SK-N-SH (cell line): ENCODE data around the gene ADCK1. TPM values are rescaled to one million over a fixed set of nuclear protein-coding genes. Genes with fewer than 3 reads are reported as not detected.

ENCODE experiments used
- CTCF ChIA-PET: fragments of 300-600, 350-600 bp; formaldehyde crosslinking; extraction: SDS; loops from one replicate; lab custom pipeline; 2021; lab: Yijun Ruan, JAX
- POLR2A ChIA-PET: fragments of 350-600 bp; sonication (Branson Sonifier 250); formaldehyde crosslinking; extraction: SDS; loops from one replicate; lab custom pipeline; 2020; ENCODE audit warnings: antibody characterized with exemption, inconsistent platforms; lab: Yijun Ruan, JAX
- DNase-seq: peaks from one replicate; pipeline ENCODE4 v3.0.0; 2012
- H2AFZ ChIP-seq: fragments of 200-600 bp; sonication (generic); 2 replicates; pipeline ENCODE4 v1.8.1; 2016; ENCODE audit warnings: antibody characterized with exemption, mild to moderate bottlenecking, low read depth
- H3F3A ChIP-seq: fragments of 200-600 bp; sonication (generic); replicated peaks from 2 replicates; pipeline ENCODE3; 2016; ENCODE audit warnings: antibody characterized with exemption, mild to moderate bottlenecking; ENCODE audit not compliant: insufficient read depth
- H3K27ac ChIP-seq, 2 experiments: fragments of 200-500 bp in 1 of 2; fragments of 200-600 bp in 1 of 2; sonication (Bioruptor generic) in 1 of 2; sonication (generic), shearing (Covaris generic) in 1 of 2; 2 replicates each; pipeline versions ENCODE4 v1.5.1 to v1.6.1; 2014 to 2016; ENCODE audit warnings: low read depth in 2 of 2, inconsistent platforms in 1 of 2, low read length in 1 of 2, mild to moderate bottlenecking in 1 of 2, mixed read lengths in 1 of 2
- H3K27me3 ChIP-seq: fragments of 200-600 bp; sonication (generic), shearing (Covaris generic); 2 replicates; pipeline ENCODE4 v1.6.1; 2016; ENCODE audit warnings: mixed run types; ENCODE audit not compliant: insufficient read depth
- H3K36me3 ChIP-seq, 2 experiments: fragments of 200-500 bp in 1 of 2; fragments of 200-600 bp in 1 of 2; sonication (Bioruptor generic) in 1 of 2; sonication (generic) in 1 of 2; replicated peaks in 1 of 2; 2 replicates each; pipeline versions ENCODE3 to v1.5.1; 2014 to 2016; ENCODE audit warnings: low read length in 1 of 2, mild to moderate bottlenecking in 1 of 2; ENCODE audit not compliant: insufficient read depth in 2 of 2, control insufficient read depth in 1 of 2
- H3K4me1 ChIP-seq, 2 experiments: fragments of 200-500 bp in 1 of 2; fragments of 200-600 bp in 1 of 2; sonication (Bioruptor generic) in 1 of 2; sonication (generic), shearing (Covaris generic) in 1 of 2; 2 replicates each; pipeline versions ENCODE4 v1.5.1 to v1.6.1; 2014 to 2016; ENCODE audit warnings: low read depth in 1 of 2, low read length in 1 of 2, mixed run types in 1 of 2; ENCODE audit not compliant: insufficient read depth in 2 of 2, control insufficient read depth in 1 of 2
- H3K4me2 ChIP-seq: fragments of 200-600 bp; sonication (generic), shearing (Covaris generic); 2 replicates; pipeline ENCODE4 v1.6.1; 2017; ENCODE audit warnings: mixed run types
- H3K4me3 ChIP-seq, 2 experiments: fragments of 200-500 bp in 1 of 2; fragments of 200-600 bp in 1 of 2; sonication (Bioruptor generic) in 1 of 2; sonication (generic), shearing (Covaris generic) in 1 of 2; 2 replicates each; pipeline versions ENCODE4 v1.5.1 to v1.8.1; 2014 to 2016; ENCODE audit warnings: low read depth in 2 of 2, inconsistent platforms in 1 of 2, low read length in 1 of 2, mild to moderate bottlenecking in 1 of 2, mixed read lengths in 1 of 2, moderate library complexity in 1 of 2
- H3K79me2 ChIP-seq: fragments of 200-600 bp; sonication (generic); 2 replicates; pipeline ENCODE4 v1.8.1; 2017; ENCODE audit warnings: mild to moderate bottlenecking; ENCODE audit not compliant: insufficient read depth
- H3K9ac ChIP-seq: fragments of 200-600 bp; sonication (generic); 2 replicates; pipeline ENCODE4 v1.6.1; 2017; ENCODE audit warnings: mixed run types
- H3K9me2 ChIP-seq: fragments of 200-600 bp; sonication (generic); 2 replicates; pipeline ENCODE4 v1.6.1; 2017; ENCODE audit warnings: mixed run types
- H3K9me3 ChIP-seq: fragments of 200-600 bp; sonication (generic); 2 replicates; pipeline ENCODE4 v1.6.1; 2017; ENCODE audit warnings: mixed run types, mild to moderate bottlenecking, moderate library complexity
- H4K20me1 ChIP-seq: fragments of 200-600 bp; sonication (generic); 2 replicates; pipeline ENCODE4 v1.6.1; 2017; ENCODE audit warnings: mild to moderate bottlenecking, mixed run types; ENCODE audit not compliant: insufficient read depth
- CHD2 ChIP-seq: fragments of 150-350 bp; IDR thresholded peaks from 2 replicates; pipeline ENCODE4 v1.6.1; 2018; ENCODE audit warnings: low read length; ENCODE audit not compliant: partially characterized antibody
- FOSL2 ChIP-seq: IDR thresholded peaks from 2 replicates; pipeline ENCODE4 v1.4.0; 2012; ENCODE audit warnings: low read depth, mild to moderate bottlenecking, moderate library complexity, borderline replicate concordance
- FOXJ3 ChIP-seq: sonication (generic); formaldehyde crosslinking; IDR thresholded peaks from 2 replicates; pipeline ENCODE4 v1.5.1; 2020; ENCODE audit warnings: mild to moderate bottlenecking, missing genetic modification reagents
- GABPA ChIP-seq: IDR thresholded peaks from 2 replicates; pipeline ENCODE4 v1.4.0; 2012; ENCODE audit warnings: low read depth, mild to moderate bottlenecking
- GATA2 ChIP-seq: sonication (generic); formaldehyde crosslinking; IDR thresholded peaks from 2 replicates; pipeline ENCODE4 v1.5.0; 2020; ENCODE audit warnings: mild to moderate bottlenecking, missing genetic modification reagents
- RCOR1 ChIP-seq: fragments of 150-350 bp; IDR thresholded peaks from 2 replicates; pipeline ENCODE4 v1.6.1; 2017; ENCODE audit warnings: antibody characterized with exemption, low read length
- RFX5 ChIP-seq: IDR thresholded peaks from 2 replicates; pipeline ENCODE4 v1.6.1; 2012; ENCODE audit warnings: mild to moderate bottlenecking, improper control_type of control experiment, low read length
- SMC3 ChIP-seq: IDR thresholded peaks from 2 replicates; pipeline ENCODE4 v1.6.1; 2012; ENCODE audit warnings: low read depth, low read length, improper control_type of control experiment
- TAF1 ChIP-seq: IDR thresholded peaks from 2 replicates; pipeline ENCODE4 v1.6.1; 2012; ENCODE audit warnings: low read depth, mild to moderate bottlenecking, low read length, moderate library complexity, borderline replicate concordance
- TEAD4 ChIP-seq: IDR thresholded peaks from 2 replicates; pipeline ENCODE4 v1.4.0; 2012; ENCODE audit warnings: mild to moderate bottlenecking, borderline replicate concordance; ENCODE audit not compliant: insufficient read depth
- WGBS: methylation state at CpG from one replicate; pipeline ENCODE4 v1.1.6; 2017; ENCODE audit warnings: low lambda C conversion rate; 5-methylcytosine and 5-hydroxymethylcytosine counted together
- polyA plus RNA-seq, 3 experiments: library from polyadenylated mRNA; depleted of rRNA; stranded (reverse); fragments of >200 nt; gene quantifications; 2 replicates each; pipeline ENCODE4 v1.2.3, GENCODE V29; 2012
- TF ChIP-seq, protein P1 (sequence below): IDR thresholded peaks from 2 replicates; pipeline ENCODE4 v1.4.0; 2012; ENCODE audit warnings: low read depth
- TF ChIP-seq, protein P2 (sequence below): IDR thresholded peaks from 2 replicates; pipeline ENCODE4 v1.6.1; 2012; ENCODE audit warnings: mild to moderate bottlenecking, low read depth, low read length, moderate library complexity
- TF ChIP-seq, protein P3 (sequence below): fragments of 150-350 bp; IDR thresholded peaks from 2 replicates; pipeline ENCODE4 v1.6.1; 2016; ENCODE audit warnings: mild to moderate bottlenecking, low read depth, low read length
- TF ChIP-seq, protein P4 (sequence below): IDR thresholded peaks from 2 replicates; pipeline ENCODE4; 2012
- TF ChIP-seq, protein P5 (sequence below): IDR thresholded peaks from 2 replicates; pipeline ENCODE4 v1.4.0; 2012; ENCODE audit warnings: low read depth, borderline replicate concordance
- TF ChIP-seq, protein P6 (sequence below): fragments of 150-350 bp; IDR thresholded peaks from 2 replicates; pipeline ENCODE4 v1.6.1; 2017; ENCODE audit warnings: antibody characterized with exemption, low read length, low read depth, borderline replicate concordance

ADCK1 gene
- polyA plus RNA-seq, 1 of the 3 experiments (the other 2 are of a cell fraction) = 11.4 TPM

DNA sequence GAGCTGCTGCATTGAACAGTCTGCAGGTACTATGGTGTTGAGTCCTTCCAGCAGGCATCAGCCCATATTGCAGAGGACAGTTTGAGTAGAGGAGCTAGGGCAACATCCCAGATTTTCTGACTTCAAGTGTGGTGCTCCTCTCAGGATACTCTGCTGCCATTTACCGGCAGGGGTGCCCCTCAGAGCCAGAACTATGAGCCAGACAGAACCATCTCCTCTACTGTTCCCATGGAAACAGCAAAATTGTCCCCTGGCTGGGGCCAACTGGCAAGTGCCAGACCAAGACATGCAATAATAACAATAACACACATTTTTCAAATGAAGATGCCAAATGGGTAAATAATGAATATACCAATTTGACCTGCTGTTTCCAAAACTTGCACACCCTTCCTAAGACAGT lies 102.9 kb downstream of the ADCK1 start:
- Histone ChIP-seq H3K9me3 (no peaks in the 10 kb centered on the region), H3K4me2 (no peak overlapping the region), H3K27ac (no peak overlapping the region), H3K4me1 (peaks cover 0 to 8% of the 10 kb centered on the region in 2 experiments; a peak in 1 of 4 replicates), H2AFZ (no peak overlapping the region), H4K20me1 (no peaks in the 10 kb centered on the region), H3K9ac (no peak overlapping the region), H3F3A (no peaks in the 10 kb centered on the region), H3K79me2 (no peaks in the 10 kb centered on the region), H3K9me2 (no peaks in the 10 kb centered on the region), H3K4me3 (no peak overlapping the region), H3K27me3 (no peaks in the 10 kb centered on the region), H3K36me3 (no peaks in the 10 kb centered on the region)
- POLR2A ChIA-PET = no interaction called here
- CTCF ChIA-PET = no interaction called here
- DNase-seq = no peak
- WGBS = 100% methylated on average over 1 of the region's 1 CpG
- TF ChIP-seq GABPA (no peak), GATA2 (CRISPR knock-in tag) (no peak), FOXJ3 (CRISPR knock-in tag) (no peak), TEAD4 (no peak), SMC3 (no peak), TAF1 (no peak), RFX5 (no peak), FOSL2 (no peak), CHD2 (no peak), RCOR1 (no peak)
- TF ChIP-seq, protein P1, sequence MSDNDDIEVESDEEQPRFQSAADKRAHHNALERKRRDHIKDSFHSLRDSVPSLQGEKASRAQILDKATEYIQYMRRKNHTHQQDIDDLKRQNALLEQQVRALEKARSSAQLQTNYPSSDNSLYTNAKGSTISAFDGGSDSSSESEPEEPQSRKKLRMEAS = no peak
- TF ChIP-seq, protein P2, sequence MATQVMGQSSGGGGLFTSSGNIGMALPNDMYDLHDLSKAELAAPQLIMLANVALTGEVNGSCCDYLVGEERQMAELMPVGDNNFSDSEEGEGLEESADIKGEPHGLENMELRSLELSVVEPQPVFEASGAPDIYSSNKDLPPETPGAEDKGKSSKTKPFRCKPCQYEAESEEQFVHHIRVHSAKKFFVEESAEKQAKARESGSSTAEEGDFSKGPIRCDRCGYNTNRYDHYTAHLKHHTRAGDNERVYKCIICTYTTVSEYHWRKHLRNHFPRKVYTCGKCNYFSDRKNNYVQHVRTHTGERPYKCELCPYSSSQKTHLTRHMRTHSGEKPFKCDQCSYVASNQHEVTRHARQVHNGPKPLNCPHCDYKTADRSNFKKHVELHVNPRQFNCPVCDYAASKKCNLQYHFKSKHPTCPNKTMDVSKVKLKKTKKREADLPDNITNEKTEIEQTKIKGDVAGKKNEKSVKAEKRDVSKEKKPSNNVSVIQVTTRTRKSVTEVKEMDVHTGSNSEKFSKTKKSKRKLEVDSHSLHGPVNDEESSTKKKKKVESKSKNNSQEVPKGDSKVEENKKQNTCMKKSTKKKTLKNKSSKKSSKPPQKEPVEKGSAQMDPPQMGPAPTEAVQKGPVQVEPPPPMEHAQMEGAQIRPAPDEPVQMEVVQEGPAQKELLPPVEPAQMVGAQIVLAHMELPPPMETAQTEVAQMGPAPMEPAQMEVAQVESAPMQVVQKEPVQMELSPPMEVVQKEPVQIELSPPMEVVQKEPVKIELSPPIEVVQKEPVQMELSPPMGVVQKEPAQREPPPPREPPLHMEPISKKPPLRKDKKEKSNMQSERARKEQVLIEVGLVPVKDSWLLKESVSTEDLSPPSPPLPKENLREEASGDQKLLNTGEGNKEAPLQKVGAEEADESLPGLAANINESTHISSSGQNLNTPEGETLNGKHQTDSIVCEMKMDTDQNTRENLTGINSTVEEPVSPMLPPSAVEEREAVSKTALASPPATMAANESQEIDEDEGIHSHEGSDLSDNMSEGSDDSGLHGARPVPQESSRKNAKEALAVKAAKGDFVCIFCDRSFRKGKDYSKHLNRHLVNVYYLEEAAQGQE = no peak
- TF ChIP-seq, protein P3, sequence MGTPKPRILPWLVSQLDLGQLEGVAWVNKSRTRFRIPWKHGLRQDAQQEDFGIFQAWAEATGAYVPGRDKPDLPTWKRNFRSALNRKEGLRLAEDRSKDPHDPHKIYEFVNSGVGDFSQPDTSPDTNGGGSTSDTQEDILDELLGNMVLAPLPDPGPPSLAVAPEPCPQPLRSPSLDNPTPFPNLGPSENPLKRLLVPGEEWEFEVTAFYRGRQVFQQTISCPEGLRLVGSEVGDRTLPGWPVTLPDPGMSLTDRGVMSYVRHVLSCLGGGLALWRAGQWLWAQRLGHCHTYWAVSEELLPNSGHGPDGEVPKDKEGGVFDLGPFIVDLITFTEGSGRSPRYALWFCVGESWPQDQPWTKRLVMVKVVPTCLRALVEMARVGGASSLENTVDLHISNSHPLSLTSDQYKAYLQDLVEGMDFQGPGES = no peak
- TF ChIP-seq, protein P4, sequence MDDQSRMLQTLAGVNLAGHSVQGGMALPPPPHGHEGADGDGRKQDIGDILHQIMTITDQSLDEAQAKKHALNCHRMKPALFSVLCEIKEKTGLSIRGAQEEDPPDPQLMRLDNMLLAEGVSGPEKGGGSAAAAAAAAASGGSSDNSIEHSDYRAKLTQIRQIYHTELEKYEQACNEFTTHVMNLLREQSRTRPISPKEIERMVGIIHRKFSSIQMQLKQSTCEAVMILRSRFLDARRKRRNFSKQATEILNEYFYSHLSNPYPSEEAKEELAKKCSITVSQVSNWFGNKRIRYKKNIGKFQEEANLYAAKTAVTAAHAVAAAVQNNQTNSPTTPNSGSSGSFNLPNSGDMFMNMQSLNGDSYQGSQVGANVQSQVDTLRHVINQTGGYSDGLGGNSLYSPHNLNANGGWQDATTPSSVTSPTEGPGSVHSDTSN = no peak
- TF ChIP-seq, protein P5, sequence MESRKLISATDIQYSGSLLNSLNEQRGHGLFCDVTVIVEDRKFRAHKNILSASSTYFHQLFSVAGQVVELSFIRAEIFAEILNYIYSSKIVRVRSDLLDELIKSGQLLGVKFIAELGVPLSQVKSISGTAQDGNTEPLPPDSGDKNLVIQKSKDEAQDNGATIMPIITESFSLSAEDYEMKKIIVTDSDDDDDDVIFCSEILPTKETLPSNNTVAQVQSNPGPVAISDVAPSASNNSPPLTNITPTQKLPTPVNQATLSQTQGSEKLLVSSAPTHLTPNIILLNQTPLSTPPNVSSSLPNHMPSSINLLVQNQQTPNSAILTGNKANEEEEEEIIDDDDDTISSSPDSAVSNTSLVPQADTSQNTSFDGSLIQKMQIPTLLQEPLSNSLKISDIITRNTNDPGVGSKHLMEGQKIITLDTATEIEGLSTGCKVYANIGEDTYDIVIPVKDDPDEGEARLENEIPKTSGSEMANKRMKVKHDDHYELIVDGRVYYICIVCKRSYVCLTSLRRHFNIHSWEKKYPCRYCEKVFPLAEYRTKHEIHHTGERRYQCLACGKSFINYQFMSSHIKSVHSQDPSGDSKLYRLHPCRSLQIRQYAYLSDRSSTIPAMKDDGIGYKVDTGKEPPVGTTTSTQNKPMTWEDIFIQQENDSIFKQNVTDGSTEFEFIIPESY = no peak
- TF ChIP-seq, protein P6, sequence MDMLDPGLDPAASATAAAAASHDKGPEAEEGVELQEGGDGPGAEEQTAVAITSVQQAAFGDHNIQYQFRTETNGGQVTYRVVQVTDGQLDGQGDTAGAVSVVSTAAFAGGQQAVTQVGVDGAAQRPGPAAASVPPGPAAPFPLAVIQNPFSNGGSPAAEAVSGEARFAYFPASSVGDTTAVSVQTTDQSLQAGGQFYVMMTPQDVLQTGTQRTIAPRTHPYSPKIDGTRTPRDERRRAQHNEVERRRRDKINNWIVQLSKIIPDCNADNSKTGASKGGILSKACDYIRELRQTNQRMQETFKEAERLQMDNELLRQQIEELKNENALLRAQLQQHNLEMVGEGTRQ = no peak
